ENCODE measurements around the gene A1BG.

A1BG gene, protein sequence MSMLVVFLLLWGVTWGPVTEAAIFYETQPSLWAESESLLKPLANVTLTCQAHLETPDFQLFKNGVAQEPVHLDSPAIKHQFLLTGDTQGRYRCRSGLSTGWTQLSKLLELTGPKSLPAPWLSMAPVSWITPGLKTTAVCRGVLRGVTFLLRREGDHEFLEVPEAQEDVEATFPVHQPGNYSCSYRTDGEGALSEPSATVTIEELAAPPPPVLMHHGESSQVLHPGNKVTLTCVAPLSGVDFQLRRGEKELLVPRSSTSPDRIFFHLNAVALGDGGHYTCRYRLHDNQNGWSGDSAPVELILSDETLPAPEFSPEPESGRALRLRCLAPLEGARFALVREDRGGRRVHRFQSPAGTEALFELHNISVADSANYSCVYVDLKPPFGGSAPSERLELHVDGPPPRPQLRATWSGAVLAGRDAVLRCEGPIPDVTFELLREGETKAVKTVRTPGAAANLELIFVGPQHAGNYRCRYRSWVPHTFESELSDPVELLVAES

GRCh38 chr19:58352760-58353671 is at the start of gene A1BG:
A1BG (minus strand) TSS chr19:58353492; CDS start chr19:58353437, 55 bp downstream.
- DNase-seq = no peak

DNA sequence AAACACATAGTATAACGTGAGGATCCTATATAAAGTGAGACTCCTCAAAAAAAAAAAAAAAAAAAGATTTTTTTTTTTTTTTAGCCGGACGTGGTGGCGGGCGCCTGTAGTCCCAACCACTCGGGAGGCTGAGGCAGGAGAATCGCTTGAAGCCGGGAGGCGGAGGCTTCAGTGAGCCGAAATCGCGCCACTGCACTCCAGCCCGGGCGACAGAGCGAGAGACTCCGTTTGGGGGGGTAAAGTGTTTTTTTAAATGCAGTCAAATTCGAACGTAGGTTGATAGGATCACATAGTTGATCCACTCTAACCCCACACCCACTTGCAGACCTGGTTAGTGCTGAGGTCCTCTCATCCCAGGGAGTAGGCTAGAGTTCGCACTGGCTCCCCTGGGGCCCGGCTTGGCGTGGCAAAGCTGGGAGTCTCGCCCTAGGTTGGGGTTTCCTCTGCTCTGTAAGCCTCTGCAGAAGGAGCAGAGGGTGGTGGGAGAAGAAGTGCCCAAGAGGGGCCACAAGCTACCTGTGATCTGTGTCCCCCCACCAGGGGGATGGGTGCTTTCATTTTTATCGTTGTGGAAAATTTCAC is 48.6 kb upstream of the A1BG start:
- no peak for DNase-seq

- peak; percentile 99 for DNase-seq
Observed at GRCh38 chr19:58400916-58401839, 47.9 kb upstream of the A1BG start.

- peak; percentile 84 for DNase-seq
Observed at GRCh38 chr19:58400316-58400915, 47.1 kb upstream of the A1BG start.

DNA sequence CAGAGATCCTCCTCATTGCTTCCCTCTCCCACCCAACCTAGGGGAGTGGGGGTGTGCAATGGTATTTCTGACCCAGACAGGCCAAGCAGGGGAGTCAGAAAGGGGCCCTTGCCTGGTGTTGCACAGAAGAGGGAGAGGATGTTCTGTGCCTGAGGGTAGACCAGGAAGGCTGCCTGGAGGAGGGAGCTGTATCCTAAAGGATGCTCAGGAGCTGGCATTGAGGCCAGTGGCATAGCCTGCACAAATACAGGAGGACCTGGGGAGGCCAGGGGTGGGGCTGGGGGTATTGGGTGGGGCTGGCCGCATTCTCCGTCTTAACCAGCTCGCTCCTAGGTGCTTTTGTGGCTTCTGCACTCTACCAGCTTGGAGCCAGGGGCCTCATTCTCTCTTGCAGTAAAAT is 46.6 kb upstream of the A1BG start:
- no peak for DNase-seq

DNA sequence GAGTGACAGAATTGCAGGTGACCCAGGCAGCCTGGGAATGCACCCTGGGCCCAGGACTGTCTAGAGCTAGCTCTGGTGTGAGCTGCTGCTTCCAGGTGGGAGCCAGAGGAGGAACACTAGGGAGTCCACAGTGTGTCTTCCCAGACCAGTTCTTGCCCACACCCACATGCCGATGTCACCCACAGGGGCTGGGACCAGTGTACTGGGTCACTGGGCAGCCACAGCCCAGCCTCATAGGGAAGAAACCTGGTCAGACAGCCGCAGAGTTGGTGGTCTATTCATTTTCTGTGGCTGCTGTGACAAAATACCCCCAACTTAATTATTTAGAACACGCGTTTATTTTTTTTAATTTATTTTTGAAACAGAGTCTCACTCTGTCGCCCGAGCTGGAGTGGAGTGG is 45.3 kb upstream of the A1BG start:
- DNase-seq = no peak

DNA sequence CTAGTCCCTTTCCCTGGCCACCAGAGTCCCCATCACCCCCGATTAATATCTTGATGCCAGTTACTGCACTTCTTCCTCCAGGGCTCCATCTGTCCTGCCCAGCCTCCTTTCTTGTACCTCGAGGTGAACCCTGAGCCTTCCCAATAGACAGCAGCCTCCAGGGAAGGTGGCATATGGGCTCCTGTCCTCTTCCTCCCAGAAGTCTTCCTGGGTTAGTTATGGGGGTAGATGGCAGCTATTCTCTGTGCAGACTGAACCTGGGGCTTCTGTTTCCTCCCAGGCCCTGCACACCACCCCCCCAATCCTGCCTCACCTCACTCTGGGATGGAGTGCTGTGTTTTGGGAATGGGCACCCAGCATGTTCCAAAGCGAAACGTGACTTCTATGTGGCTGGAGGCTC is 44.8 kb upstream of the A1BG start:
- no peak for DNase-seq

DNA sequence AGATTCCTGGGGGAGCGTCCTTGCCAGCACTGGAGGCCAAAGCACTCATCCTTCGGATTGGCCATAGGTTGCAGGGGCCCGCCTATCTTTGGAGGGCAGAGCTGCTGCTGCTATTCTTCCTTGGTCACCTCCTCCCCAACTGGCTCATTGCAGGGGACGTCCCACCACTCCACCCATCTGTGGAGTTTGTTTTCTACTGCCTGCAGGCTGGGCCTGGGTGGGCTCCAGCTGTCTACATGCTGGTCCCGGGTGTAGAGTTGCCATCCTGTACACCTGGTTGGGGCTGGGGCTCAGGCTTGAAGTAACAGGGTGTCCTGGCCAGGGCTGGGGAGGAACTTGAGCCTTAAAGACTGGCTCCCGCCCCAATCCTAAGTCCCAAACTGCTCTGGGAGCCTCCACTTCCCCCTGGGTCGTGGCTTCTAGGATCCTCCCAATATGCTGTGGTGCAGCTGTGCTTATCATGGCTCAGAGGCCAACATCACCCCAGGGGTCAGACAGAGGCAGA is 44.3 kb upstream of the A1BG start:
- no peak for DNase-seq

DNA sequence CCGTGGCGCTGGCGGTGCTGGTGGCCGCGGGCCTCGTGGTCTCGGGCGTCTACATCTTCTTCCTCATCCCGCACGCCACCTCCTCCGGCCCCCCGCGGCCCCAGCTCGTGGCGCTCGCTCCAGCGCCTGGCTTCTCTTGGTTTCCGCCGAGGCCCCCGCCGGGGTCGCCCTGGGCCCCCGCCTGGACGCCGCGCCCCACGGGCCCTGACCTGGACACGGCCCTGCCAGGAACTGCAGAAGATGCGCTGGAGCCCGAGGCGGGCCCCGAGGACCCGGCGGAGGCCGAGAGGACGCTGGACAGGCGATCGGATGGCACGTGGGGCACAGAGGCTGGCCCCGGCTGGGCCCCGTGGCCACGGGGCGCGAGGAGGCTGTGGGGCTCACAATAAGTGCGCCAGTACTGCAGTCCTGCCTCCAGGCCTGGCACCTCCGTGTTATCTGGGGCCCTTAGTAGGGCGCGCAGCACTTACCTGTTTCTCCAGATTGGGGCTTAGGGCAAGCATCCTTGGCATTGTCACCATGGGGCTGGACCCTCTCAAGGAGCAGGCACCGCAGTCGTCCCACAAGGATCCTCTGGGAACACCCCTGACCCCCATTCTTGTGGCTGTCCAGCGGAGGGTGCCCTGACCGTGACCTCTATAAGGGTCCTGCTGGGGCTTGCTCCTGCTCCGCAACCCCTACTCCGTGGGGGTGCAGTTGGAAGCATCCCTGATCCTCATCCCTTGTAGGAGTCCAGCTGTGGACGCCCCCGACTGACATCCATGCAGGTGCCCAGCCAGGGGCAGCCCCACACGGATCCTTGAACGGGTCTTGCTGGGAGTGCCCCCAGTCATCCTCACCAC is 43.6 kb upstream of the A1BG start:
- DNase-seq = no peak

DNA sequence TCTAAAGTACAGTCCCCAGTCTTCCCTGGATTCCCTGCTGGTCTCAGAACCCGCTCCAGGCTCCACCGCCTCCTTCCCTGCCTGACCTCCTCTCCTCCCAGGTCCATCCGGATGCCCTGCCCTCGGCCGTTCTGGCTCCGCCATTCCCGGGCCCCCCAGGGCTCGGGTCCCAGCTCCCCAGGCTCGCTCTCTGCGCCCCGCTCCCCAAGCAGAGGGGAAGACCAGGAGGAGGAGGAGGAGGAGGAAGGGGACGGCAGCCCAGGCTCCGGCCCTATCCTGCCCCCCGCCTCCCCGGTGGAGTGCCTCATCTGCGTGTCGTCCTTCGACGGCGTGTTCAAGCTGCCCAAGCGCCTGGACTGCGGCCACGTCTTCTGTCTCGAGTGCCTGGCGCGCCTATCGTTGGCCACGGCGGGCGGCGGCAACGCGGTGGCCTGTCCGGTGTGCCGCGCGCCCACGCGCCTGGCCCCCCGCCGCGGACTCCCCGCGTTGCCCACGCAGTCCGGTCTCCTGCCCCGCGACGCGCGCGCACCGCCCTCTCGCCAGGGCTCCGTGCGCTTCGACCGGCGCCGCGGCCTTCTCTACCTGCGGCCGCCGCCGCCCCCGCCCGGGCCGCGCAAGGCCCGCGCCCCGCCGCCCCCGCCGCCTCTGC is 42.8 kb upstream of the A1BG start:
- DNase-seq = no peak

- DNase-seq = no peak
Observed at GRCh38 chr19:58395220-58395978, 42.1 kb upstream of the A1BG start, which contains the start of gene RNF225. RNF225 (plus strand) TSS chr19:58395656; CDS start chr19:58396090, 434 bp downstream.

GRCh38 chr19:58394821-58395219 is 41.5 kb upstream of the A1BG start:
- DNase-seq = no peak

- no peak for DNase-seq
Observed at GRCh38 chr19:58393725-58394033, 40.4 kb upstream of the A1BG start.

DNA sequence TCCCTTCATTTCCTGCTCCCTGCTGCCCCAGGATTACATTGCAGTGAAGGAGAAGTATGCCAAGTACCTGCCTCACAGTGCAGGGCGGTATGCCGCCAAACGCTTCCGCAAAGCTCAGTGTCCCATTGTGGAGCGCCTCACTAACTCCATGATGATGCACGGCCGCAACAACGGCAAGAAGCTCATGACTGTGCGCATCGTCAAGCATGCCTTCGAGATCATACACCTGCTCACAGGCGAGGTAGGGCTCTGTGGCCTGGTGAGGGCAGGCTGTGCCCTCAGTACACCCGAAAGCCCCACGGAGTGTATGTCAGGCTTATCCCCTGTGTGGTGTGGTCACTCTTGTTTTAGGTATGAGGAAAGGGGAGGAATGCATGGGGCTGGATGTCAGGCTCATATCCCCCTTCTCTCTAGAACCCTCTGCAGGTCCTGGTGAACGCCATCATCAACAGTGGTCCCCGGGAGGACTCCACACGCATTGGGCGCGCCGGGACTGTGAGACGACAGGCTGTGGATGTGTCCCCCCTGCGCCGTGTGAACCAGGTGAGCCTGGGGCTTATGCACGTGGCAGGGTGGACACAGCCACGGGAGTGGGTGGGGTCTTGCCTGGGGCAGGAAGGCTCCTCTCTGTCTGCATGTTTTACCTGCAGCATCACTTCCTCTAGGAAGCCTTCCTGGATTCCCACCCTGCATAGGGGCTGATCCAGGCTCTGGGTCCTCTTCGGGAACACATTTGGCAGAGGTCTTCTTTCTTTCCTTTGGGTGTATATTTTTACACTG is 39.8 kb upstream of the A1BG start:
- DNase-seq = no peak

DNA sequence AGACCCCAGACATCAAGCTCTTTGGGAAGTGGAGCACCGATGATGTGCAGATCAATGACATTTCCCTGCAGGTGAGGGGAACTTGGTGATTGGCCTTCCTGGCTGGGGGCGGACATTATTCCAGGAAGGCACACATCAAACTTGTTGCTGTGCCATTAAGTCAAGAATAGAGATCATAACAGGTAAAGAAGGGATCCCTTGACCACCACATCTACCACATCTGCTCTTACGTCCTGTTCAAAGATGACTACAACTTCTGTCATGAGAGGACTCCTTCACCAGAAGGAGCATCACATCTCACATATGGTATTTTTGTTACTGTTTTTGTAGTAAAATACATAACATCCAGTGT is 34.9 kb upstream of the A1BG start:
- no peak for DNase-seq

DNA sequence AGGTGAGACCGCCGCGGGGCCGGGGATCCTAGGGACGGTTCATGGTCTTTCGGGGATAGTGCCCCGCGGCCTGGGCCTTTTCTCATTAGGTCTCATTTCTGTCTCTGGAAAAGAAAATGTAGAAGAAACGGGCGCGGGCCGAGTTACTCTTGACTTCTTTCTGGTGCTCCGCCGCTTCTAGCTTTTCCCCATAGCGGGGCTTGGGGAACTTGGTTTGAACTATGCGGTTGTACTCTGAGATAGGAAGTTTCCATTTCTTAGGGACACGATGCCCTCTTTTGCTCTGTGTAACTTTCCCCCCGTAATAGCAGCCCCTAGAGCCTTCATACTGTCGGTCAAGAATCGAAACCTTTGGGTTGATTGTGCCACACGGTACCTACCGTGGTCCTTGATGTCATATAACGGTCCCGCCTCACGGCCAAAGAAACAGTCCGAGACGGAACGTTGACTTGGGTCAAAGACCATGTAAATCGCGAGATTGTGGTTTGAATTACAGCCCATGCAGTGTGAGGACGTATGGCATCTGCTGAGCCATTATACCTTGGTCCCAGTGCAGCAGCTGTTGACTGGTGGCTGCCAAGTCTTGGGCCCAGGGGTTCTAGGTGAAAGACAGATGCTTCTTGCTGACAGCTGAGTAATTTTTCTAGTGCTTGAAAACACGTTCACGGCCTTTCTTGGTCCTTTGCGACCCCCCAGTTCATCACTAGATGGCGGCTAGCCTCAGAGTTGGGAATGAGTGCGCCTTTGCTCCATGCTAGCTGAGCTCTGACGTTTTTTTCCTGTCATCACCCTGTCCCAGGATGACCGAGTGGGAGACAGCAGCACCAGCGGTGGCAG is 34.3 kb upstream of the A1BG start:
- DNase-seq = no peak

- peak; percentile 97 for DNase-seq
Observed at GRCh38 chr19:58386576-58387337, 33.5 kb upstream of the A1BG start, which contains the start of gene RPS5. RPS5 (plus strand) TSS chr19:58387269; CDS start chr19:58388138, 869 bp downstream.
